SK-N-SH (cell line): Measurements from ENCODE around the gene XXYLT1. TPM values are rescaled to one million over a fixed set of nuclear protein-coding genes. Genes with fewer than 3 reads are reported as not detected.

ENCODE experiments used
- CTCF ChIA-PET: fragments of 300-600, 350-600 bp; formaldehyde crosslinking; extraction: SDS; loops from one replicate; lab custom pipeline; 2021; lab: Yijun Ruan, JAX
- POLR2A ChIA-PET: fragments of 350-600 bp; sonication (Branson Sonifier 250); formaldehyde crosslinking; extraction: SDS; loops from one replicate; lab custom pipeline; 2020; ENCODE audit warnings: antibody characterized with exemption, inconsistent platforms; lab: Yijun Ruan, JAX
- DNase-seq: peaks from one replicate; pipeline ENCODE4 v3.0.0; 2012
- H2AFZ ChIP-seq: fragments of 200-600 bp; sonication (generic); 2 replicates; pipeline ENCODE4 v1.8.1; 2016; ENCODE audit warnings: antibody characterized with exemption, mild to moderate bottlenecking, low read depth
- H3F3A ChIP-seq: fragments of 200-600 bp; sonication (generic); replicated peaks from 2 replicates; pipeline ENCODE3; 2016; ENCODE audit warnings: antibody characterized with exemption, mild to moderate bottlenecking; ENCODE audit not compliant: insufficient read depth
- H3K27ac ChIP-seq, 2 experiments: fragments of 200-500 bp in 1 of 2; fragments of 200-600 bp in 1 of 2; sonication (Bioruptor generic) in 1 of 2; sonication (generic), shearing (Covaris generic) in 1 of 2; 2 replicates each; pipeline versions ENCODE4 v1.5.1 to v1.6.1; 2014 to 2016; ENCODE audit warnings: low read depth in 2 of 2, inconsistent platforms in 1 of 2, low read length in 1 of 2, mild to moderate bottlenecking in 1 of 2, mixed read lengths in 1 of 2
- H3K27me3 ChIP-seq: fragments of 200-600 bp; sonication (generic), shearing (Covaris generic); 2 replicates; pipeline ENCODE4 v1.6.1; 2016; ENCODE audit warnings: mixed run types; ENCODE audit not compliant: insufficient read depth
- H3K36me3 ChIP-seq, 2 experiments: fragments of 200-500 bp in 1 of 2; fragments of 200-600 bp in 1 of 2; sonication (Bioruptor generic) in 1 of 2; sonication (generic) in 1 of 2; replicated peaks in 1 of 2; 2 replicates each; pipeline versions ENCODE3 to v1.5.1; 2014 to 2016; ENCODE audit warnings: low read length in 1 of 2, mild to moderate bottlenecking in 1 of 2; ENCODE audit not compliant: insufficient read depth in 2 of 2, control insufficient read depth in 1 of 2
- H3K4me1 ChIP-seq, 2 experiments: fragments of 200-500 bp in 1 of 2; fragments of 200-600 bp in 1 of 2; sonication (Bioruptor generic) in 1 of 2; sonication (generic), shearing (Covaris generic) in 1 of 2; 2 replicates each; pipeline versions ENCODE4 v1.5.1 to v1.6.1; 2014 to 2016; ENCODE audit warnings: low read depth in 1 of 2, low read length in 1 of 2, mixed run types in 1 of 2; ENCODE audit not compliant: insufficient read depth in 2 of 2, control insufficient read depth in 1 of 2
- H3K4me2 ChIP-seq: fragments of 200-600 bp; sonication (generic), shearing (Covaris generic); 2 replicates; pipeline ENCODE4 v1.6.1; 2017; ENCODE audit warnings: mixed run types
- H3K4me3 ChIP-seq, 2 experiments: fragments of 200-500 bp in 1 of 2; fragments of 200-600 bp in 1 of 2; sonication (Bioruptor generic) in 1 of 2; sonication (generic), shearing (Covaris generic) in 1 of 2; 2 replicates each; pipeline versions ENCODE4 v1.5.1 to v1.8.1; 2014 to 2016; ENCODE audit warnings: low read depth in 2 of 2, inconsistent platforms in 1 of 2, low read length in 1 of 2, mild to moderate bottlenecking in 1 of 2, mixed read lengths in 1 of 2, moderate library complexity in 1 of 2
- H3K79me2 ChIP-seq: fragments of 200-600 bp; sonication (generic); 2 replicates; pipeline ENCODE4 v1.8.1; 2017; ENCODE audit warnings: mild to moderate bottlenecking; ENCODE audit not compliant: insufficient read depth
- H3K9ac ChIP-seq: fragments of 200-600 bp; sonication (generic); 2 replicates; pipeline ENCODE4 v1.6.1; 2017; ENCODE audit warnings: mixed run types
- H3K9me2 ChIP-seq: fragments of 200-600 bp; sonication (generic); 2 replicates; pipeline ENCODE4 v1.6.1; 2017; ENCODE audit warnings: mixed run types
- H3K9me3 ChIP-seq: fragments of 200-600 bp; sonication (generic); 2 replicates; pipeline ENCODE4 v1.6.1; 2017; ENCODE audit warnings: mixed run types, mild to moderate bottlenecking, moderate library complexity
- H4K20me1 ChIP-seq: fragments of 200-600 bp; sonication (generic); 2 replicates; pipeline ENCODE4 v1.6.1; 2017; ENCODE audit warnings: mild to moderate bottlenecking, mixed run types; ENCODE audit not compliant: insufficient read depth
- CHD2 ChIP-seq: fragments of 150-350 bp; IDR thresholded peaks from 2 replicates; pipeline ENCODE4 v1.6.1; 2018; ENCODE audit warnings: low read length; ENCODE audit not compliant: partially characterized antibody
- CTCF ChIP-seq: fragments of 200-600 bp; sonication (generic); IDR thresholded peaks from 2 replicates; pipeline ENCODE4 v1.6.1; 2017; ENCODE audit warnings: antibody characterized with exemption, mild to moderate bottlenecking, moderate library complexity
- EP300 ChIP-seq, 2 experiments: IDR thresholded peaks; 2 replicates each; pipeline versions ENCODE4 v1.4.0 to v1.6.1; 2012; ENCODE audit warnings: borderline replicate concordance in 1 of 2, low read depth in 1 of 2, low read length in 1 of 2
- EZH2phosphoT487 ChIP-seq: fragments of 200-600 bp; sonication (generic); IDR thresholded peaks from 2 replicates; pipeline ENCODE4 v1.6.1; 2017; ENCODE audit warnings: low read depth, mixed run types, mild to moderate bottlenecking, antibody characterized with exemption, moderate library complexity, borderline replicate concordance
- FOSL2 ChIP-seq: IDR thresholded peaks from 2 replicates; pipeline ENCODE4 v1.4.0; 2012; ENCODE audit warnings: low read depth, mild to moderate bottlenecking, moderate library complexity, borderline replicate concordance
- FOXJ3 ChIP-seq: sonication (generic); formaldehyde crosslinking; IDR thresholded peaks from 2 replicates; pipeline ENCODE4 v1.5.1; 2020; ENCODE audit warnings: mild to moderate bottlenecking, missing genetic modification reagents
- GABPA ChIP-seq: IDR thresholded peaks from 2 replicates; pipeline ENCODE4 v1.4.0; 2012; ENCODE audit warnings: low read depth, mild to moderate bottlenecking
- GATA2 ChIP-seq: sonication (generic); formaldehyde crosslinking; IDR thresholded peaks from 2 replicates; pipeline ENCODE4 v1.5.0; 2020; ENCODE audit warnings: mild to moderate bottlenecking, missing genetic modification reagents
- MAX ChIP-seq: IDR thresholded peaks from 2 replicates; pipeline ENCODE4 v1.4.0; 2012; ENCODE audit warnings: low read depth
- POLR2AphosphoS5 ChIP-seq: IDR thresholded peaks from 2 replicates; pipeline ENCODE4 v1.6.1; 2012; ENCODE audit warnings: low read depth, low read length
- RCOR1 ChIP-seq: fragments of 150-350 bp; IDR thresholded peaks from 2 replicates; pipeline ENCODE4 v1.6.1; 2017; ENCODE audit warnings: antibody characterized with exemption, low read length
- RXRA ChIP-seq: IDR thresholded peaks from 2 replicates; pipeline ENCODE4 v1.4.0; 2012; ENCODE audit warnings: low read depth, mild to moderate bottlenecking, borderline replicate concordance
- SIN3A ChIP-seq: IDR thresholded peaks from 2 replicates; pipeline ENCODE4 v1.6.1; 2012; ENCODE audit warnings: low read depth, mild to moderate bottlenecking, low read length, moderate library complexity, borderline replicate concordance
- TCF12 ChIP-seq: IDR thresholded peaks from 2 replicates; pipeline ENCODE4 v1.4.0; 2012
- YY1 ChIP-seq: IDR thresholded peaks from 2 replicates; pipeline ENCODE4 v1.4.0; 2012; ENCODE audit warnings: low read depth, mild to moderate bottlenecking
- WGBS: methylation state at CpG from one replicate; pipeline ENCODE4 v1.1.6; 2017; ENCODE audit warnings: low lambda C conversion rate; 5-methylcytosine and 5-hydroxymethylcytosine counted together
- polyA plus RNA-seq, 3 experiments: library from polyadenylated mRNA; depleted of rRNA; stranded (reverse); fragments of >200 nt; gene quantifications; 2 replicates each; pipeline ENCODE4 v1.2.3, GENCODE V29; 2012
- TF ChIP-seq, protein P1 (sequence below): fragments of 150-350 bp; IDR thresholded peaks from 2 replicates; pipeline ENCODE4 v1.6.1; 2016; ENCODE audit warnings: mild to moderate bottlenecking, low read depth, low read length

Gene XXYLT1
- polyA plus RNA-seq, 1 of the 3 experiments (the other 2 are of a cell fraction): 22.6 TPM

DNA sequence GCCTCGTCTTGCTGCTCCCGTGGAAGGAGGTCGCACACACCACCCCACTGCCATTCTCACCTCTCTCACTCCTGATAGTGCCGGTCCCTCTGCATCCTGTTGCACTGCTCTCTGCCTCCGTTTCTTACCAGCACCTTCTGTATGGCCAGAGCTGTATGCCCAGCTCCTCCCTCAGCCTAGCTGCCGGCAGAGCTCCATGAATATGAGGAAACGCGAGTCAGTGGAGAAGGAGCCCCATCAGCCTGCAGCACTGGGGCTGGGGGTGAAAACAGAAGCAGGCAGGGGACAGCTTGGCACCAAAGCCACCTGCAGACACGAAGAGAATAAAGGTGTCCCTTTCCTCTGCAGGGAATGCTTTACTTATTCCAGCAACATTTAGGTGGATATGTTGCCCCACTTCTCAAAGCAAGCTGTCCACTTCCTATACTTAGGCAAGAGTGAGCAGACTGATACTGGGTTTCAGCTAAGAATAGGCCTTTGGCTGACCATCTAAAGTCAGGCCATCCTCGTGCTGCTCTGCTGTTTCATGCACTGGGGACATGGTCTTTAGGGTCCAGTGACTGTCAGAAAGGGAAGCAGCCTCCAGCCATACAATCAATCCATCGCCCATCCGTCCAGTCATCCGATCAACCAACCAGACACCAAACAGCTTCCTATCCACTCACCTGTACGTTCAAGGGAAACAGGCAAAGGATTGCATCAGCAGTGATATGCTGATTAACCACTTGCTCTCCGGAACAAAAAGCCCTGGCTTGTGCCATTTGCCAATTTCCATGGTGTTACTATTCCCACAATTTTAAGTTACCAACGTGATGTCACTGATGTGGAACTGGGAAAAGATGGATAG is 222.7 kb downstream of the XXYLT1 start:
- Histone ChIP-seq H2AFZ (no peak overlapping the region), H4K20me1 (no peaks in the 10 kb centered on the region), H3K4me1 (no peaks in the 10 kb centered on the region), H3K36me3 (no peaks in the 10 kb centered on the region), H3K27ac (no peak overlapping the region), H3F3A (no peaks in the 10 kb centered on the region), H3K4me3 (no peak overlapping the region), H3K27me3 (0 out of 2 replicates have a peak, but pooled peaks cover 6% of the 10 kb centered on the region), H3K79me2 (no peaks in the 10 kb centered on the region), H3K9me3 (no peaks in the 10 kb centered on the region), H3K4me2 (no peak overlapping the region), H3K9ac (no peak overlapping the region), H3K9me2 (no peaks in the 10 kb centered on the region)
- no peak for DNase-seq
- ChIA-PET CTCF (no interaction called here), POLR2A (no interaction called here)
- TF ChIP-seq EZH2phosphoT487 (no peak), RCOR1 (no peak), SIN3A (no peak), CHD2 (no peak), EP300 (IDR thresholded peaks at IDR 0.05; ENCODE audit: borderline replicate concordance in 1 of 2, low read depth in 1 of 2, low read length in 1 of 2) (no peak), RXRA (no peak), MAX (no peak), GATA2 (no peak), GABPA (no peak)
- TF ChIP-seq, protein P1, sequence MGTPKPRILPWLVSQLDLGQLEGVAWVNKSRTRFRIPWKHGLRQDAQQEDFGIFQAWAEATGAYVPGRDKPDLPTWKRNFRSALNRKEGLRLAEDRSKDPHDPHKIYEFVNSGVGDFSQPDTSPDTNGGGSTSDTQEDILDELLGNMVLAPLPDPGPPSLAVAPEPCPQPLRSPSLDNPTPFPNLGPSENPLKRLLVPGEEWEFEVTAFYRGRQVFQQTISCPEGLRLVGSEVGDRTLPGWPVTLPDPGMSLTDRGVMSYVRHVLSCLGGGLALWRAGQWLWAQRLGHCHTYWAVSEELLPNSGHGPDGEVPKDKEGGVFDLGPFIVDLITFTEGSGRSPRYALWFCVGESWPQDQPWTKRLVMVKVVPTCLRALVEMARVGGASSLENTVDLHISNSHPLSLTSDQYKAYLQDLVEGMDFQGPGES: no peak
- WGBS: 68% methylated on average over 16 of the region's 16 CpGs

GRCh38 chr3:195047536-195047935 is 223.4 kb downstream of the XXYLT1 start:
- H3K4me2 ChIP-seq: no peak overlapping the region
- H3K4me1 ChIP-seq: no peaks in the 10 kb centered on the region
- H3K9me2 ChIP-seq: no peaks in the 10 kb centered on the region
- 4% methylated on average over 3 of the region's 3 CpGs for WGBS
- no peaks in the 10 kb centered on the region for H3K79me2 ChIP-seq
- TF ChIP-seq YY1 (no peak), CTCF (no peak), POLR2AphosphoS5 (no peak), SIN3A (no peak), EZH2phosphoT487 (no peak), FOXJ3 (no peak), FOSL2 (no peak), TCF12 (no peak)
- POLR2A ChIA-PET: no interaction called here
- H3F3A ChIP-seq: no peaks in the 10 kb centered on the region
- H3K4me3 ChIP-seq: no peak overlapping the region
- no peaks in the 10 kb centered on the region for H3K36me3 ChIP-seq
- no peak overlapping the region for H2AFZ ChIP-seq
- no peaks in the 10 kb centered on the region for H4K20me1 ChIP-seq
- no peak overlapping the region for H3K27ac ChIP-seq
- DNase-seq: no peak
- CTCF ChIA-PET: interaction anchor here (0.7 kb wide), 1 partner anchor 423 kb away, joined by 3 read pairs; no protein-coding TSS in a partner anchor
- no peak overlapping the region for H3K9ac ChIP-seq
- H3K27me3 ChIP-seq: 0 out of 2 replicates have a peak, but pooled peaks cover 6% of the 10 kb centered on the region
- H3K9me3 ChIP-seq: no peaks in the 10 kb centered on the region
